IPS-11a (cell line): ENCODE data around the gene SIT1.
"Not testable (repeated sequence)": the region's sequence is repeated elsewhere in the genome, so short reads cannot be mapped to it uniquely, and the experiment has no call there.

ENCODE experiments used
- H3K4me3 ChIP-seq: one replicate; pipeline ENCODE4 v1.5.1; 2013; ENCODE audit warnings: low read depth, low read length, control low read depth

Gene SIT1

DNA sequence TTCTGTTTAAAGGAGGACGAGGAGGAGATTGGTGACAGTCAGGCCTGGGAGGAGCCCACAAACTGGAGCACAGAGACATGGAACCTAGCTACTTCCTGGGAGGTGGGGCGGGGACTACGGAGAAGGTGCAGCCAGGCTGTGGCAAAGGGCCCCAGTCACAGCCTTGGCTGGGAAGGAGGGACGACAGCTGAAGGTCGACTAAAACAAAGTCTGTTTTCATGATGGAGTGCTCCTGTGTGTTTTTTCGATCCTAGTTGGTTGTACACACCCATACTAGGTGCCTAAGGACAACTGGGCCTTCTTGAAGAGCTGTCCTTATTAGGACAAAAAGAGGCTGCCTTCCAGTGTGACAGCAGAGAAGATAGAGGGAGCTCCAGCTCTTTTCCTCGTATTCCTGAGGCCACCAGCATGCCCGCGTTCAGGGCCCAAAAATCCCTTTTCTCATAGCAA lies 10.3 kb upstream of the SIT1 start:
- no peak overlapping the region for H3K4me3 ChIP-seq

DNA sequence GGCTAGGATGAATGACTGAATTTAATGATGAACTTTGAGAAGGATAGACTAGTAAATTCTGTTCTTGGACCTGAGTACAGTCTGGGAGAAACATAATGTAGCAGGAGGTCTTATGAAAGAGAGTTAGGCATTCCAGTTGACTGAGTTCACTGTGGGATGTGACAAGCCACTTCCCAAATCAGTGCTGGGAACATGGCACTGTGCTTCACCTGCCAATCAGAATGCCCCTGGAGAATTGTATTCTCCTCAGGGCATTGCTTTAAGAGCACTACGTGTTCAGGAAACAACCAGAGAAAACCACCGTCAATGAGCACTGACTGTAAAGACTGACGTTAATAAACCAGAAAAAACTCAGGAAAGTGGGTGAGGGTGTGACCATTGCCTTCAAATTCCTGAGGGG lies 8.6 kb upstream of the SIT1 start:
- H3K4me3 ChIP-seq, result peak overlapping the region; percentile 85

DNA sequence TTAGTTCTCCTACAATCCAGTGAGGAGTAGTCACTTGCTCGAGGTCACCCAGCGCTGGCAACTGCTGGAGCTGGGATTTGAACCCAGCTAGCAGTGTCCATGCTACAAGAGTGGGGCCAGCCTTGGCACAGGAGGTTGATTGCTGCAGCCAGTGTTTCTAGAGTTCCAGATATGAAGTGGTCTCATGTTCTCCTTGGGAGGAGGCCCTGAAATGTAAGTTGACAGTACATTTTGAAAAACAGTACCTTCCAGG lies 8.2 kb upstream of the SIT1 start:
- H3K4me3 ChIP-seq, result peak overlapping the region; percentile 85

DNA sequence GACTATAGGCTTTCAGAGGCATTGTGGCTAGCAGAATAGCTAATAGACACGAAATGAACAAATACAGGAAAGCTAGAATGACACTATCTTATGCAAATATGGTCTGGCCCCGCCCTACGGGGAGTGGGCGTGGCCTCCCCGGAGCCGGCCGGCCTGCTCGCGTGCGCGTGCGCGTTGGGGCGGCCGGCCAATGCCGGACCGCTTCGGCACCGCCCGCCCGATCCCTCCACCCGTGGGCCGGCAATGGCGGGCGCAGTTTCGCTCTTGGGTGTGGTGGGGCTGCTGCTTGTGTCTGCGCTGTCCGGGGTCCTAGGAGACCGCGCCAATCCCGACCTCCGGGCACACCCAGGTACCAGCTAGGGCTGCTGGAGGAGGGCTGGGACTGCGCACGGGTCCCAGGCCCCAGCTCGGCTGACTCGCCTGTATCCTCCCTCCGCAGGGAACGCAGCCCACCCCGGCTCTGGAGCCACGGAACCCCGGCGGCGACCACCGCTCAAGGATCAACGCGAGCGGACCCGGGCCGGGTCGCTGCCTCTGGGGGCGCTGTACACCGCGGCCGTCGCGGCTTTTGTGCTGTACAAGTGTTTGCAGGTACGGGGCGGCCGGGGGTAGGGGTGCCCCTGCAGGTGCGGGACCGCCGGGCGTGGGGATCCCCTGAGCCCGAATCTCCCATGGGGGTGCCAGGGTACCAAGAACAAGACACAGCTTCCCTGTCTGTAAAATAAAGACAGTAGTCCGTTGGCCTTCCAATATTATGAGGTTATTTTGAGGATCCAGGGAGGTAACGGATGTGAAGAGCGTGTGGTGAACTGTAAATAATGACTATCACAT lies 7.6 kb upstream of the SIT1 start, which contains the start of gene CCDC107:
Gene CCDC107, plus strand, starts transcription at position 156 of the 831 bp plus-strand sequence. Its CDS starts 88 bp downstream, at position 244.
- H3K4me3 ChIP-seq, result peak within 1 kb of the TSS; percentile 85

DNA sequence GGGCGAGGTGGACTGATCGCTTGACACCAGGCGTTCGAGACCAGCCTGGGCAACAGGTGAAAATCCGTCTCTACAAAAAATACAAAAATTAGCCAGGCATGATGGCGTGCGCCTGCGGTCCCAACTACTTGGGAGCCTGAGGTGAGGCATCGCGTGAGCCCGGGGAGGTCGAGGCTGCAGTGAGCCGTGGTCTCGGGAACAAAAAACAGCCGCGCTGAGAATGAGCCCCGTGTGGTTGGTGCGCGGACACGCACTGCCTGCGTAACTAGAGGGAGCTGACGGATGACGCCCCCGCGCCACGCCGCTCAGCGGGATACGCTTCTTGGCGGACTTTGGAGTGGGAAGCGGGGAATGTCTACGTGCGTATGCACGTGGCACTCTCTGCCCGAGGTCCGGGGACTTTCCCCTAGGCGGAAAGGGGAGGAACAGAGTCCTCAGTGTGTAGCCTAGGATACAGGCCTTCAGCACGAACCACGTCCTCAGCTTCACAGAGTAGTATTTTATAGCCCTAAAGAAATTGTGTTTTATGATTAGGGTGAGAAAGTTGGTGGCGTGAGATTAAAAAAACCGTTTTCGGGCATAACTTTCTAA lies 6.9 kb upstream of the SIT1 start, which contains the start of gene RMRP:
Gene RMRP, minus strand, starts transcription at position 474 of the 591 bp plus-strand sequence.
- H3K4me3 ChIP-seq, result peak within 1 kb of the TSS; percentile 85

DNA sequence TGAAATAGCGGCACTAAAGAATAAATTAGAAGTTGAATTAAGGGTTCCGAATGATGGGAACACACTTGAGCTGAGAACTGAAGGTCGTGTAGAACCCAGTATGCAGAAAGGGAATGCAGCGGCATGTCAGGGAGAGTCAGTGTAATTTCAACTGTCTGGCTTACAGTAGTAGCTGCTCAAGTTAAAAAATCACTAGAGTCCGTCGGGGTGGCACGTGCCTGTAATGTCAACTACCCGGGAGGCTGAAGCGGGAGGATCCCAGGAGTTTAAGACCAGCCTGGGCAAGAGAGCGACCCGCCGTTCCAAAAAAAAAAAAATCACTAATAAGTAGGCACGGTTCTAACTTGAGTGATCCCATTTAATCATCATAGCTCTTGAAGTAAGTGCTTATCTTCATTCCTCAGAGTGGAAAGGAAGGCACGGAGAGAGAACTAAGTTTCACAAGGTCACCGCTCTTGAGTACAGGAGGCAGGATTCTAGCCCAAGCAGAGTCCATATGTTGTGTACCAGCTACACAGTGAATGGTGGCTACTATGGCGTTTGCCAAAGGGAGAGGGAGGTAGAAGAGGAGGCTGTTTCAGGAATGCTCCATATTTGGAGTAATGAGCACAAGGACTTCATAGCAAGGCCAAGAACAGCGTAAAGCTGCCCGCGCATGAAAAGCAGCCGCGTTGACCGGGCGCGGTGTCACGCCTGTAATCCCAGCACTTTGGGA lies 6.3 kb upstream of the SIT1 start:
- peak overlapping the region; percentile 33 for H3K4me3 ChIP-seq

DNA sequence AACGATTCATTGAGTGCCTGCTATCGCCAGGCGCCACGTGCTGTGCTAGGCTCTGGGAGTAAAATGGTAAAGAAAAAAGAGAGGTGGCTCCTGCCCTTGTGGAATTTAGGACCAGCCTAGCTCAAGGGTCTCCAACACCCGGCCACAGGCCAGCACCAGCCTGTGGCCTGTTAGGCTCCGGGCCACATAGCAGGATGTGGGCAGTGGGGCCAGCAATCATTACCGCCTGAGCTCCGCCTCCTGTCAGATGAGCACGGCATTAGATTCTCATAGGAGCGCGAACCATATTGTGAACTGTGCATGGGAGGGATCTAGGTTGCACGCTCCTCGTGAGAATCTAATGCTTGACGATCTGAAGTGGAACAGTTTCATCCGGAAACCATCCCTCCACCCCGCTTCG lies 5.6 kb upstream of the SIT1 start:
- no peak overlapping the region for H3K4me3 ChIP-seq

DNA sequence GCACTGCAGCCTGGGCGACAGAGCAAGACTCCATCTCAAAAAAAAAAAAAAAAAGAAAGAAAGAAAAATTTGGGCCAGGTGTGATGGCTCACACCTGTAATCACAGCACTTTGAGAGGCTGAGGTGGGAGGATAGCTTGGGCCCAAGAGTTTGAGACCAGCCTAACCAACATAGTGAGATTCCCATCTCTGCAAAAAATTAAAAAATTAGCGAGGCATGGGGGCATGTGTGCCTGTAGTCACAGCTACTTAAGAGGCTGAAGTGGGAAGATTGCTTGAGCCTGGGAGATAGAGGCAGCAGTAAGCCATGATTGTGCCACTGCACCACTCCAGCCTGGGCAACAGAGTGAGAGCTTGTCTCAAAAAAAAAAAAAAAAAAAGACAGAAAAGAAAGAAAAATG lies 2.9 kb upstream of the SIT1 start:
- no peak overlapping the region for H3K4me3 ChIP-seq

DNA sequence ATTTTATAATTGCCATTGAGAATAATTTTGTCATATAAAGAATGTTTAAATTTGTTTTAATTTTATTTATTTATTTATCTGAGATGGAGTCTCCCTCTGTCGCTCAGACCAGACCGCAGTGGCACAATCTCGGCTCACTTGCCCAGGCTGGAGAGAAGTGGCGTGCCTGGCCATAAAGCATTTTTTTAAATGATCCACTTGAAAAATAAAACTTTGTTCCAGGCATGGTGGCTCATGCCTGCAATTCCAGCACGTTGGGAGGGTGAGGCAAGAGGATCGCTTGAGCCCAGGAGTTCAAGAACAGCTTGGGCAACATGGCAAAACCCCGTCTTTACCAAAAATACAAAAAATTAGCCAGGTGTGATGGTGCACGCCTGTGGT lies 2.1 kb upstream of the SIT1 start:
- no peak overlapping the region for H3K4me3 ChIP-seq

DNA sequence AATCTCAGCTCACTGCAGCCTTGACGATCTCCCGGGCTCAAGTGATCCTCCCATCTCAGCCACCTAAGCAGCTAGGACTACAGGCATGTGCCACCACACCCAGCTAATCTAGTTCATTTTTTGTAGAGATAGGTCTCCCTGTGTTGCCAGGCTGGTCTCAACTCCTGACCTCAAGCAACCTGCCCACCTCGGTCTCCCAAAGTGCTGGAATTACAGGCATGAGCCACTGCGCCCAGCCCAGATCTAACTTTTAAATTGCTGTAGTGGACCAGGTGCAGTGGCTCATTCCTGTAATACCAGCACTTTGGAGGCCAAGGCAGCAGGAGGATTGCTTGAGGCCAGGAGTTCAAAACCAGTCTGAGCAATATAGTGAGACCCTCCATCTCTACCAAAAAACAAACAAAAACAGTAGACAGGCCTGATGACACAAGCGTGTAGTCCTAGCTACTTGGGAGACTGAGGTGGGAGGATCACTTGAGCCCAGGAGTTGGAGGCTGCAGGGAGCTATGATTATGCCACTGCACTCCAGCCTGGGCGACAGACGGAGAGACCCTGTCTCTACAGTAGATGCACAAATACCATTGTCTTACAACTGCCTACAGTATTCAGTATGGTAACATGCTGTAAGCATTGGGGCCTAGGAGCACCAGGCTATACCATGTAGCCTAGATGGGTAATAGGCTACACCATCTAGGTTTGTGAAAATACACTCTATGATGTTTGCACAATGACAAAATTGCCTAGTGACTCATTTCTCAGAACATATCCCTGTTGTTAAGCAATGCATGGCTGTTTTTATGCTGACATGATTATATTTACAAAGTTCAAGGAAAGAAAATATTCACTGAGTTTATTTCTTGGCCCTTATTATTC lies 1.5 kb upstream of the SIT1 start:
- H3K4me3 ChIP-seq, result no peak overlapping the region

DNA sequence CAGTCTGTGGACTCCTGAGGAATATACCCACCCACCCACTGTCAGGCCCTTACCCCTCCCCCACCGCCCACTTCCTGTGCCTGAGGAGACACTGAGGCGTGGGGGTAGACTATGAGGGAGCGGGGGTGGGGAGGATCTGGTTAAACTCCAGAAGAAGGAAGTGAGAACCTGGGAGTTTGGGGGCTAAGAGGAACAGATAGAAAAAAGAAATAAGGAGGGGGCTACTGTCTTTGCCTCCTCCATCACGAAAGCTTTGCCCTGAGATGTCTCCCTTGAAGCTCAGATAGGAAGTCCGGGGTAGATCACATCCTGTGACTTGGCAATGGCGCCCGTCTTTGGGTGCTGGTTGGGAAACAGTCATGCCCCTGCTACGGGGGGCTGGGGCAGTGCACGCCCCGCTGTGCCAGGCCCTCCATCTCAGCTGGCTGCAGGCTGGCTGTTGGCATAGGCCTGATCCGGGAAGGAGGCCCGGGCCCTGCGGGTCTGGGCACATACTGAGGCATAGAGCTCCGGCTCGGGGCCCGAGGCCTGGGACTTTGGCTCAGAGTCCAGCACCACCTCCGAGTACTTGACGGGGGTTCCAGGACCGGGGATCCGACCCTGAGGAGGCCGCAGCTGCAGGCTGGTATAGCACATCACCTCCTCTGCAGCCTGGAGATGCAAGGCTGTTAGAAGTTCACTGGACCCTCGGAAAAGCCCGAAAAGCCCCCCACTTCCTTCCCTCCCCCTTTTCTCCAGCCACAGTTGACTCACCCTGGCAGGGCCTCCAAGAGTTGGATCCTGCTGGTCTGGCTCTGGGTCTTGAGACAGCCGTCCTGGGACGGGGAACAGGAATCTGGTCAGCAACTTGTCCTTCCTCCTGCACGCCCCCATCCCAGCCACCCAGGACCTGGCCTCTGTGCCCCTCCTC lies 1.0 kb downstream of the SIT1 start:
- H3K4me3 ChIP-seq, result no peak overlapping the region

DNA sequence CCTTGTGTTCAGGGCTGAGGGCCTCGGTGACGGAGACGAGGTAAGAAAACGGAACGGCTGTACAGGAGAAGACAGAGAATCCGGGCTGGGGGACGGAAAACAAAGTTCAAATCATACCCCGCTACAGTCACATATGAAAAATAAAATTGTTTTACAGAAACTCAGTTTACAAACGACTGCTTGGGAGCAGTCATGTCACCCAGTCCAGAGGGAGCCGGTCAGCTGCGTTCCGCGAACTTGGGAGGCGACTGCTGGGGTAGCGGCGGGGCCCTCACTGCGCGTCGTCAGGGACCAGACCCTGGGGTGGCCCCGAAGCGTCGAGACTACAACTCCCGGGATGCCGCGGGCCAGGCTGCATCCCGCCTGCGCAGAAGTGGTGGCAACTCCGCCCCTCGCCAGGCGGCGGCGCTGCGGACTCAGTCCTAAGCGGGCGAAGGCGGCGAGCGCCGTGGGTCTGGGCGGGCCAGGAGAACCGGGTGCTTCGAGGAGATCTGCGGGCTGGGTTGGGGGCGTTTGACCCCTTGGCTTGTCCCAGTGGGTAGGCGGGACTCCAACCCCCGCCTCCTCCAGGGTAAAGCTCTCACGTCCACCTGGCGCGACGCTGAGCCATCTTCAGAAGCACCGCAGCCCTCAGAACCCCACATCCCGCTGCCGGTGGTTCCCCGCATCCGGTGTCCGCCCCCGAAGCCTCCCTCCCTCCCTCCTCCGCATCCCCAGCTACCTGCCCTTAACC lies 4.0 kb downstream of the SIT1 start:
- H3K4me3 ChIP-seq, result peak overlapping the region; percentile 69

DNA sequence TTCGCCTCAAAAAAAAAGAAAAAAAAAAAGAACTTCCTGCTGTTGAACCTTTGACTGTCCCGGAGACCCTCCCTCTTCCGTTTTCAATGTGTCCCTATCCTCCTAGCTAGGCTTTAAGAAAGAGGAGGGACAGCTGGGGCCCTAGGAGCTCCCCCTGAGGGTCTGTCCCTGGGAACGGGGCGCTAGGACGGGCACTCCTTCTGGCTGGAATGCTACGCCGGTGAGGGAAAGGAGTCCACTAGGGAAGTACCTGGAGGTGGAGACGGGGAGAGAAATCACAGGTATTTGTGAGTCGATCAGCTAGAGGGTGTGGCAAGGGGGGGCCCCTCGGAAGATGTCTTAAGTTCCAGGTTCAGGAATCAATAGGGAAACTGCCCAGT lies 4.6 kb downstream of the SIT1 start:
- H3K4me3 ChIP-seq, result peak overlapping the region; percentile 69

DNA sequence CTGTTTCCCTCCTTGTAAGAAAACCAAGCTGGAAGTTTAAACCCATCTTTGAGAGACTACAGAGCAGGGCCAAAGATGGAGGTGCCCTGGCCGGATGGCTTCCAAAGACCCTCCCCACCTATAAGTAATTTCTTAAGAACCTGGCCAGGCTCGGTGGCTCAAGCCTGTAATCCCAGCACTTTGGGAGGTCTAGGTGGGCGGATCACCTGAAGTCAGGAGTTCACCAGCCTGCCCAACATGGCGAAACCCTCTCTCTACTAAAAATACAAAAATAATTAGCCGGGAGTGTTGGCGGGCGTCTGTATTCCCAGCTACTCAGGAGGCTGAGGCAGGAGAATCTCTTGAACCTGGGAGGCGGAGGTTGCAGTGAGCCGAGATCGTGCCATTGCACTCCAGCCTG lies 5.0 kb downstream of the SIT1 start:
- H3K4me3 ChIP-seq, result peak overlapping the region; percentile 69

DNA sequence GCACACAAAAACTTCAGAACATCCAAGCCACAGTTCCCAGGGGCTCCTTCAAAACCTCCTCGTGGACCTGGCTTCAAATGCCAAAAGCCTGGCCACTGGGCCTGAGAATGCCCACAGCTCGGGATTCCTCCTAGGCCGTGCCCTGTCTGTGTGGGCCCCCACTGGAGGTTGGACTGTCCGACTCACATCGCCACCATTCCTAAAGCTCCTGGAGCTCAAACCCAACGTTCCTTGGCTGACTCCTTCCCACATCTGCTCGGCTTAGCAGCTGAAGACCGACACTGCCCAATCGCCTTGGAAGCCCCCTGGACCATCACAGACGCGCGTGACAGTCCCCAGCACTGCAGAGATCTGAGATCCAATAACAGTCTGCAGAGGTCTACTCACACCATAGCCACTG lies 7.7 kb downstream of the SIT1 start:
- no peak overlapping the region for H3K4me3 ChIP-seq

DNA sequence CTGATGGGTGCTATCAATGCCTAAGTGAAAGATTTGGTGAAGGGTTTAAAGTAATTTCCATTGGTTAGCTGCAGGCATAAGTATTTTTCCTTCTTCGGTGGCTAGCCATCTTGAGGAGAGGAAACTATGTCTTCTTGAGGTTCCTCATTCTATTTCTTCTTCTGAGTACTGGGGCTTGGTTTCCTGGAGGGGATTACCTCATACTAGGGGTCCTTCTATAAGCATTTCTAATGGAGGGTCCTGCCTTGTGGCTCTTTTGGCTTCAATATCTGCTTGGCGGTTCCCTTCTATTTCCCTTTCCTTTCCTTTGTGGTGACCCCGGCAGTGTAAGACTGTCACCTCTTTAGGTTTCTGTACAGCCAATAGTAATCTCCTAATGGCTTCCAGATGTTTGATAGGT lies 9.3 kb downstream of the SIT1 start:
- H3K4me3 ChIP-seq, result not testable (repeated sequence)

DNA sequence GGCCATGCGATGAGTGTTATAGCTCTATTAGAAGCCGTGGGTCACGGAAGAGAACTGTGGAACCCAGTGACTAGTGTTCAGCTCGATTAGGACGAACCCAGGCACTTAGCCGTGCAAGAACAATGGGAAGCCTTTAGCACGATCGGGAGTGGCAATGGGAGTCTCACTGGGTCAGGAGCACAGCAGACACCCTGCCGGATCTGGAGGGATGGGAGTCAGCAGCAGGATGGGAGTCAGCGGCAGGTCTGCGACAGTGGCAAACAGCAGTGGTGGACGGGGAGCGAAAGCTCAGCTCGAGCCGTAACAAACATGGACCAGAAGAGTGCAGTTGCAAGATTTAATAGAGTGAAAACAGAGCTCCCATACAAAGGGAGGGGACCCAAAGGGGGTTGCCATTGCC lies 10.3 kb downstream of the SIT1 start:
- not testable (repeated sequence) for H3K4me3 ChIP-seq

DNA sequence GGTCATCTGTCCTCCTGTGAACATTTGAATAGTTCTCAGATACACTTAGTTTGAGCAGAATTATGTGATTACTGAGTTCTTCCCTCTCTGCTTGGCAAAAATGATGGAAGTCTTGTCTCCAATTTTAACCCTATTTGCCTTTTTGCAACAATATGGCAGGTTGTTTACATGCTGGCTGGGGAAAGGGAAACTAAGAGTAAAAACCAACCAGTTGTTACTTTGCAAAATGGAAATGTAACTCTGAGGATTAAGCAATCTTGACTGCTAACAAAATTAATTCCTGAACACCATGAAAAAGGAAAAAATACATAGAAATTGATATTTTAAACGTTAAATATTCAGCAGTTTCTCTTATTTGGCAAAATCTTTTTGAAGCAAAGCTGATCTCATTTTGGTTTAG lies 11.1 kb downstream of the SIT1 start:
- no peak overlapping the region for H3K4me3 ChIP-seq

DNA sequence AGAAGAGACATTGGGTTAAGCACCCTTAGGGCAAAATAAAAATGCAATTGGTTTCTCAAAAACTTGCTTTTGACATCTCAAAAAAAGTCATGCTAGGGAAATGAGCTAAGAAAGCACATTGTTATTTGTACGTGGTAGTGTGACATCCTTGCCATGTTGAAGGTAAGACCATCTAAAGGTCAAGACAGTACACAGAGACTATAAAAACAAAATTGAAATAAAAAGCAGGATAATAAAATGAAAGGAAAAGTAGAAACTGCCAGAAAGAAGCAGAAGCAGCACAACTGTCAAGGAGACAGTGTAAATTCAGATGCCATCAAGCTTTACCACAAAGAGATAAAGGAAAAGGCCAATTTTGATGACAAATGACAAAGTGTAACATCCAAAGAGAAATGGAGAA lies 11.5 kb downstream of the SIT1 start:
- not testable (repeated sequence) for H3K4me3 ChIP-seq
